Lung microvascular endothelial cell (primary cell): ENCODE measurements around the gene MAP7D1. TPM values are rescaled to one million over a fixed set of nuclear protein-coding genes. Genes with fewer than 3 reads are reported as not detected.

Source experiments
- DNase-seq, 2 donors: peaks; one replicate each; pipeline versions ENCODE4 v3.0.0 to v3.0.0-alpha.2; 2010; ENCODE audit warnings: low read depth in 2 of 2
- total RNA-seq: library from RNA; depleted of rRNA; stranded (reverse); fragments of >200 nt; gene quantifications from 2 replicates; pipeline ENCODE4 v1.2.1, GENCODE V29; 2014

Gene MAP7D1
- total RNA-seq, result 42.7 and 44.2 TPM in 2 replicates

DNA sequence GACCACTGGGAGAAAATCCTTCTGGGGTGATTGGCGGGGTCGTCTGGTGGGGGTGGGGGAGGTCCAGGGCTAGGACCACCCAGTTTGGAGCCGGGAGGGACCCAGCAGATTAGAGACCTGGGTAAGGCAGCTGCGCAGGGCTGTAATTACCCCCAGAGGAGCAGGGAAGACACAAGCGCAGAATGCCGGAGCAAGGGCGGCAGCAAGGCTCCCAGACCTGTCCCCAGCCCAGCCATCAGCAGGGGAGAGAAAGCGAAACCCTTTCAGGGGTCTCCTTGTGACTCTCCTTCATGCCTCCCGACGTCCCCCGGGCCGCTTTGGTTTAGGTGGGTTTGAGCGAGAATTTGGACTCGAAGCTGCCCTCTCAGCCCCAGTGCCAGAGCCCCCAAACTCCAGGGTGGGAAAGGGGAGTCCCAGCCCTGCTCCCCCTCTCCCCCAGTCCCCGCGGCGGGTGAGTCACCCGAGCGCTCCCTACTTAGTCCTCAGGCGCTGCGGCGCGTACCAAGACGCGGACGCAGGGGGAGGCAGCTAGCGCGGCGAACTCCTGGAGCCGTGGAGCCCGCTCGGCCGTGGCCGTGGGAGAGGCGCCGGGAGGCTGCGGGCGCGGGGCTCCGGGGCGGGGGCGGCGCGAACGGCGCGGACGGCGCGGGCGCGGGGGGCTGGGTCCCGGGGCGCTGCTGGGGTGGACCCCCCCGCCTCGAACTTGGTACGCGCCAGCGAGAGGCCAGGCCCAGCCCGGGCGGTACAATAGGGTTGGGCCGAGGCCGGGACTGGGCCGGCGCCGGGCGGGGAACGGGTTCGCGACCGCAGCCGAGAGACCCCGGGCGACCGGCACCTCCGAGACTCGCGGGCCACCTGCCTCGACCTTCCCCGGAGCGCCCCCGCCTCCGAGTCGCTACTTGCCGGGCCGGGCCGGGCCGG lies at the start of gene MAP7D1:
Gene MAP7D1 (plus strand): TSS at position 753 of the 921 bp plus-strand sequence. CDS start 258 bp downstream, outside the sequence.
- DNase-seq, result peak; percentile 84 to 86

DNA sequence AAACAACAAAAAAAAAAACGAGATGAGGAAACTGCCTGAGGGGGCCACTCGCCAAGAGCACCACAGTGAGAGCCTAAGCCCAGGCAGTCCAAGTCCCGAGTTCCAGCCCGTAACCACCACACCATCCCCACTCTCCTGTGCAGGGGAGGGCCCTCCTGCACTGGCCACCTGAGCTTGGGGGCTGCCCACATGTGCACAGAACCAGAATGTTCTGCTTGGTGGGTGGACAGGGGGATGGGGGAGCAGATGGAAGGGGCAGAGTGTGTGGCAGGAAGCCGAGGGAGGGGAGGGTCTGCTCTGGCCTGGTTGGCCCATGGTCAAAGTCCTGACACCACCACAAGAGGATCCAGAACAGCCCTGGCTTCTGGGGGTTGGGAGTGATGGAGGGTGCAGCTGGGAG lies 49.7 kb upstream of the MAP7D1 start:
- DNase-seq, result no peak

DNA sequence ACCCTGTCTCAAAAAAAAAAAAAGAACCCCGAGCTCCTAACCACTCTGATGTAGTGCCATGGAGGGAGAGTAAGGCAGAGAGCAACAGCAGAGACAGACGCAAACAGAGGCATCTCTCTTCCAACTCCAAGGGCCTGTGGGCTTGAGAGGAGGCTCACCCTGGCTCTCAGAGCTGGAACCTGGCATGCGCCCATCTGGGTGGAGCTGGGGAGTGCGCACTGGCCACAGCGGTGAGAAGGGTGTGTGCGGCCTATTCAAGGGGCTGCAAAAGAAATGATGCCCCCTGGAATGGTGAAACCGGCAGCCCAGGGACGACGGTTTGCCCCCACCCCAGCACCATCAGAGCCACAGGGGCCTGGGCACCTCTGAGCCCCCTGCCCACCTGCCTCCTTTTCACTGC lies 48.6 kb upstream of the MAP7D1 start:
- DNase-seq, result no peak

- no peak for DNase-seq
Measured at GRCh38 chr1:36108314-36108713, 47.6 kb upstream of the MAP7D1 start.

GRCh38 chr1:36109041-36109679 lies 46.8 kb upstream of the MAP7D1 start:
- peak in 1 of 2 donors; percentile 54 for DNase-seq

- no peak for DNase-seq
Measured at GRCh38 chr1:36111151-36111550, 44.8 kb upstream of the MAP7D1 start.

DNA sequence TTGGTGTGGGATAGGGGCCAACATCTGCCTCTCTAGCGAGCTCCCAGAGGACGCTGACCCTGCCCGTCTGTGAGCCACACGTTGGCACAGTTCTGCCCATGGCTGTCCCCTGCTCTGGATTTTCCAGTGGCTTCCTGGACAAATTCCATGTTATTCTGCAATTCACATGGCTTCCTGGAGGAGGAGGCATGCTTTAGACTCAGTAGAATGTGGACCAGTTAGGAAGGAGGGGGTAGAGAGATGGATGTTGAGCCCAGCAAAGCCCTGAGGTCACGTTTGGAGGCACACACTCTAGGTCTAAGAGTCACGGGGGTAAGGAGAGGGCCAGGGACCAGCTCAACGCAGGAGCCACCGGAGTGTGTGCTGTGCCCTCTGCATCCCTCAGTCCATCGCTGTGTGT lies 43.1 kb upstream of the MAP7D1 start:
- no peak for DNase-seq

- no peak for DNase-seq
Measured at GRCh38 chr1:36114371-36114770, 41.6 kb upstream of the MAP7D1 start.

GRCh38 chr1:36115200-36115669 lies 40.7 kb upstream of the MAP7D1 start:
- no peak for DNase-seq

GRCh38 chr1:36115931-36116330 lies 40.0 kb upstream of the MAP7D1 start:
- DNase-seq, result no peak

- no peak for DNase-seq
Measured at GRCh38 chr1:36116901-36117300, 39.1 kb upstream of the MAP7D1 start.

DNA sequence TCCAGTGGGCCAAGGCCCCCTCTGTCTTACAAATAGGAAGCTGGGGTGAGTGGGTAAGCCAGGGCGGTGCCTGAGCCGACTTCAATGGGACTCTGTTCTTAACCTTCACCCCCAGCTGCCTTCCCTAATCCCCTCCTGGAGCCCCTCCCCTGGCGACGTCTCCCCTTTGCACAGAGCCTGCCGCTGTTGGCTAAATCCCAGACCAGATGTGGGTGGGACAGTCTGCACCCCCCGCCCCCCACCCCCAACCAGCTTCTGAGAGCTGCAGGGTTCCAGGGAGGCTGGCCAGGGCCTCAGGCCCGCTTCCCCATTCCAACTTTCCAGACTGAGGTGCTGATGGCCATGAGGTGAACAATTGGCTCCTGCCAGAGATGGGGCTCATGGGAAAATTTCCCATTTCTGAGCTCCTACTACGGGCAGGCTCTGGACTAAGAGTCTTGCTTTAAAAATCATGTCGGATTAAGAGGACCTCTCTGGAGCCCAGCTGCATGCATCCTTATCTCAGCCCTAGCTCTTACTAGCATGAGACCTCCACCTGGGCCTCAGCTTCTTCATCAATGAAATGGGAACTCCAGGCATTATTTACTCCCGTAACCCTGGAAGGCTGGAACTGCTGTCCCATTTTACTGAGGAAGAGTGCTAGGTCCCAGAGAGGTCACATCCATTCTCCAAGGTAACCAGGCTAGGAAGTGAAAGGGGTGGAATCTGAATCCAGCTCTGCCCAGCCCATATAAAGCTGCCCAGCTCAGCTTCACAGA lies 37.3 kb upstream of the MAP7D1 start:
- DNase-seq, result no peak

DNA sequence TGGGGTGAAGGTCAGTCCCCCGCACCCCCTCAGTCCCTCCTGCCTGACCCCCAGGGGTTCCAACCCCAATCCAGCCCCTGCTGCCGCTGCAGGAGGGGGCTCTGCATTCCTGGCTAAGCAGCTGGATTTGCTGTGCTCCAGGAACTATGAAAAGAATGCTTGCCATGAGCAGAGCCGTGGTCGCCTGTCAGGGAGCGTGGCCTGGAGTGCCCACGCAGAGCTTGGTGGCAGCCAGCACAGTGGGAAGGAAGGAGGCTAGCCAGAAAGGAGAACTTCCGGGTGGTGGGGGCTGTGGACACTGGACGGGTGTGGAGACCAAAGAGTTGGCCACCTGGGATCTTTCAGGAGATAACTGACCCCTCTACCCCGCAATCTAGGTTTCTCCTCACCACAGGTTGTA lies 36.5 kb upstream of the MAP7D1 start:
- DNase-seq, result no peak

DNA sequence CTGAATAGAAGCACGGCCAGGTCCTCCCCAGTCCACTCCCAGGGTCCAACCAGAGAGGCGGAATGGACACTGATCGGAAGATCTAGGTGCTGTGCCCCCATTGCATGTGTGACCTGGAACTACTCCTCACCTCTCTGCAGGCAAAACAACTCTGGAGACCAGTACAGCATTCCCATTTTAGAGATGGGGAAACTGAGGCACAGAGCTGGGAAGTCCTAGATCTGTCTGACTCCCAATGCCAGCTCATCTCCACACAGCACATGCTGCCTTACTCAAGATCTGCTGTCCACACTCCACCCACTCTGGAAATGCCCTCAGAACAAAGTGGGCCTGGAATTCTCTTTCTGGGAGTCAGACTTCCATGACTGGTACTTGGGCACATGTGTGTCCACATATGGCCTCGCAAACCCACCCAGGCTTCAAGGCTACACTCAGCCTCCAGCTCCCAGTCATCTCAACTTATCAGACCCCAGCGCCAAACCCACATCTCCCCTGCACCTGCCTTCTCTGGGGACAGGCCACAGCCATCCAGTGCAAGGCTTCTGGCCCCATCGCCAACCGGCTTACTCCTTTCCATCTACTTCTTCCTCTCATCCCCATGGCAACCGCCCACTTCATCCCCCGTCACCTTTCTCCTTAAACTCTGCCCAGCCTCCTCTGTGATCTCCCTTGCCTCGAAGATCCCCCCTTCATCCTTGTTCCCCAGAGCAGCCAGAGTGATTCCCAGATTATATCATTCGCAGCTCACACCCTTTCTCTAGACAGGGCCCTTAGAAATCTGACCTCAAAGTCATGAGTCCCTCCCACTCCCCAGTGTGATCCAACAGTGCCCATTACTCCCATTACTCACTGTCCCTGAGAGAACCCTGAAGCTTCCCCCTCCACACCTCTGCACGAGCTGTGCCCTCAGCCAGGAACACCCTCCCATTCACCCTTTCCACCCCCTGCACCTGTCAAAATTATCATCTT lies 33.6 kb upstream of the MAP7D1 start:
- no peak for DNase-seq

- DNase-seq, result peak in 1 of 2 donors; percentile 25
Measured at GRCh38 chr1:36123356-36123755, 32.6 kb upstream of the MAP7D1 start.

GRCh38 chr1:36124404-36125128 lies 31.4 kb upstream of the MAP7D1 start:
- DNase-seq, result no peak

GRCh38 chr1:36125129-36125991 lies 30.6 kb upstream of the MAP7D1 start, which contains the start of gene COL8A2:
TSS of gene COL8A2 (minus strand) at chr1:36125222. CDS start at chr1:36100242, 24,980 bp downstream.
- DNase-seq, result peak in 1 of 2 donors; percentile 43

DNA sequence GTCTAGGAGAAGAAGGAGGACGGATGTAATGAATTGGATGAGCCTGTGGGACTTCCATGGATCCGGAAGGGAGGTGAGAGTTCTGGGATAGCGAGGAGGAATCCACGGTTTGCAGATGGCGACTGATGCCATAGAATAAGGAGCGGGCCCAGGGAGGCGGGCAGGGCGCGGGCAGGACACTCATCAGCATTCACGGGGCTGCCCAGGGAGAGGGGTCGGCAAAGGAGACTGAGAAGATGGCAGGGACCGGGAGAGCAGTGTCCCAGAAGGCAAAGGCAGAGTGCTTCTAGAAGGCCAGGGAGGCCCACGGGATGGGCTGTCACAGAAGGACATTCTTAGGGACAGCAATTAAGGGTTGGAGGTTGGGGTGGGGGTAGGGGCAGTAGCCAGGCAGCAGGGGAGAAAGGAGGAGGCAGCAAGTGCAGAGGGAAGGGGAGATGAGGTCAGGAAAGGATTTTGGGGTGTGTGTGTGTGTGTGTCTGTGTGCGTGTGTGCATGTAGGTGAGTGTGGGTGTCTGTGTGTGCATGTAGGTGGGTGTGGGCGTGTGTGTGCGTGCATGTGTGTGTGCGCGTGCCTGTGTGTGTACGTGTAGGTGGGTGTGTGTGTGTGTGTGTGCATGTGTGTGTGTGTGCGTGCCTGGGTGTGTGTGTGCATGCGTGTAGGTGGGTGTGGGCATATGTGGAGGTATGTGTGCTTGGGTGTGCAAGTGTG lies 29.8 kb upstream of the MAP7D1 start:
- DNase-seq, result no peak
